ENCODE data around the gene SLC25A41.

The SLC25A41 gene

DNA sequence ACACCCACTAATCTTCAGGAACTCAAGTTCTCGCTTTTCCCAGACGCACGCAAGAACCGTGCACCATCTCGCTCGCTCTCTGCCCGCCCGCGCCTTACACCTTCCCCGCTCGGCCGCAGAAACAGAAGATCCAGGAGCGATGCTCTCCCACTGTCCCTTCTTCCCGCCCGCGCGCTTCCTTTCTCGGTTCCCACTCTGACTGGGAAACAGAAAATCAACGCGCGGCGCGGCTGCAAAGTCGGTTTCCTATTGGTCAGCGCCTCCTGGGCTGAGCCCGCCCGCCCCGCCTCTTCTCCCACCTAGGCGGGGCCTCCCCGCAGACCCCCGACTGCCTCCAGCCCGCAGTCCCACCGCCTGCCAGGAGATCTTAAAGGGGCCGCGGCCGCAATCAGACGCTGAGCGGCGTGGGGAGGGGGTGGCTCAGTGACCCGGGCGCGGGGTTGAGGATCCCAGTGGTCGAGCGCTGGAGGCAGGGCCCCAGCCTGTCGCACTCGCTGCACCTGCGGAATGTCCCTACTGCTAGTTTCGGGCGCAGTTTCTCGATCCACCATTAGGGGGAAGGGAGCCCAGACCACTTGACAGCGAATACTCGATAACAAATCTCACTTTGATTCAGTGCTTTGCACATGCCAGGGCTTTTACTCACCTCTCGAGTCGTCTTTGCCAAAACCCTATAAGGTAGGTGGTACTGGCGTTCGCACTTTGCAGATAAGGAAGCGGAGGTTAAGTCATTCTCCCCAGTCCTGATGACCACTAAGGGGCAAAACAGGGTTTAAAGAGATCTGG, 26.7 kb upstream of the SLC25A41 start:
- DNase-seq (ENCODE audit: low read depth in 2 of 2), result peak; percentile 92 to 96

DNA sequence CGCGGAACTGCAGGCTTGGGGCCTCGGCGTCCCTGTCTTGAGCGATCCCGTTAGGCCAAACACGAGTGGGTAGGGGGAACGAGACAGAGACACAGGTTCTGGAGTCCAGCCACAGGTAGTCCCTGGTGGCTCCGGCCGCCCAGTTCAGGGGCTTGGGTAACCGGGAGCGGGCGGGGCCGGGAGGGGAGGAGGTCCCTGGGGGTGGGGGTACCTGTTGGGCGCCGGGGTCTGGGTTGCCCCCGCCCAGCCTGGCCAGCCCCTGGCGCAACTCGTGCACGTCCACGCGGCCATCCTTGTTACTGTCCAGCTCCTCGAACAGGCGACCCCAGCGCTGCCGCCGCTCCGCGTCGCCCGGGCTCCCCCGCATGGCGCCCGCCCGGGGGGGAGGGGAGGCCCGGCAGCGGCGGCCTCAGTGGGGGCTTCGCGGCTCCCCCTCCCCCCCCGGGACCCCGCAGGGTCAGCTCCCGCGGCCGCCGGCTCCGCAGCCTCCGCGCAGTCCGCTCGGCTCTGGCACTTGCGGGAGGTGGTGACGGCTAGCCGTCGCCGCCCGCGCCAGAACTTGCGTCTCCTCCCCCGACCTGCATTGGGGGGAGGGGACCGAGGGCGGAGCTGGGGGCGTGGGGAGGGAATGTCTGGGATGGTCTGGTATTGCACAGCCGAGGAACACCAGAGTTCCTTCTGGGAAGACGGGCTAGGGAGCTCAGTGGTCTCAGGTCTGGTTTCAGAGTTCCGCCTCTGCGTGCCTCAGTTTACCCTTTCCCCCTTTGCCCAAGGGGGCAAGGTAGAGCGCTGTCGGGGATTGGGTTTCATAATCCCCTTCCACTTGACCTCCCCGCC, 25.9 kb upstream of the SLC25A41 start, which contains the start of gene SLC25A23:
Gene SLC25A23, minus strand, starts transcription at position 531 of the 837 bp plus-strand sequence. Its CDS starts 164 bp downstream, at position 367.
- no peak for DNase-seq (ENCODE audit: low read depth in 2 of 2)

DNA sequence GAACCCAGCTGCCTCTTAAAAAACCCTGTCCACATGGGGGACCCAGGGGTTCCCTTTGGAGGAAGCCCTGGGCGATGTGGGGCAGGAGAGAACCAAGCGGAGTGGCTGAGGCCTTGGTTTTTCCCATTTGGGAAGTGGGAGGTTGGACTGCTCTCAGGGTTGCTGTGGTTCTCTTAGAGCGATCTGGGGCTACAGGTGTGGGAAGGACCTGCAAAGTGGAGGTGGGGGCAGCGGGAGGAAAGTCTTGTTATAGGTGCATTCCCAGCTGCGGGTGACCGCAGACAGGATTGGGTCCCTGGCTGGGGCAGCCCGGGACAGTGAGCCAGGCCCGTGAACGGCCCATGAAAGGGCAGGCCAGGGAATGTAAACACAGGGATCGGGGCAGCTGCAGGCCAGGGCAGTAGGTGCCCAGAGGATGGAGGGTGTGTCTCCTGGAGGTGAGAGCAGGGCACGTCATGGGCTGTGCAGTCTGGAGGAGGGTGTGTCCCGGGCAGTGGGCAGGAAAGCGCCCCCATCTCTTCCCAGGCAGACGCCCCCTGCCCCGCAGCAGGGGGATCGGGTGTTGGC, 25.2 kb upstream of the SLC25A41 start:
- DNase-seq (ENCODE audit: low read depth in 2 of 2), result no peak

DNA sequence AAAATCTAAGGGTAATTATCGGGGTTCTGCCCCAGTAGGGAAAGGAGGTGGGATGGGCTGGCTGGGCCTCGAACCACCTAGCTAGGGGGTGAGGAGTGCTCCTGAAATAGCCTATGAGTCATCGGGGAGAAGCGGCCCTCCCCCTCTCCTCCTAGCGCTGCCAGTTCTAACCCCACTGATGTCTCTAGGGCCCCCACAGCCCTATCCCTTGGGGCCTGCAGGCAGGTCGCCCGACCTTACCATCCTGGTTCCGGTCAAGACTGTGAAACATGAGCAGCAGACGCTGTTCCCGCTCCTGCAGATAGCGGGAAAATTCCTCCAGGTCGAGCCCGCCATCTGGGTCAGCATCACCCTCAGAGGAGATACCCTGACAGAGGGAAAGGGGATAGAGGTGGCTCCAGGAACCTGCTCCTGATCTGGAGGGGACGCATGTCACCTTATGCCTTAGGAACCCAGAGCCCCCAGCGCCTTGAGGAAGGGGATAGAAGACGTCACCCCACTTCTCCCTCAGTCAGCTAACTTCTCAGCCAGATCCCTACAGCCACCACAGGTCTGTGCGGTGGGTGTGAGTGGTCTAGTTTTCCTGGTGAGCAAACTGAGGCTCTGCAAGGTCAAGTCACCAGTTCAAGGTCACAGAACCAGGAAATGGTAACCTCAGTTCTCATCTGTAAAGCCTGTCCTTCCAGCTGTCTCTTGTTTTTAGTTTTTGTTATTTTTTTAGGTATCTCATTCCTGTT, 24.6 kb upstream of the SLC25A41 start:
- DNase-seq (ENCODE audit: low read depth in 2 of 2), result no peak

DNA sequence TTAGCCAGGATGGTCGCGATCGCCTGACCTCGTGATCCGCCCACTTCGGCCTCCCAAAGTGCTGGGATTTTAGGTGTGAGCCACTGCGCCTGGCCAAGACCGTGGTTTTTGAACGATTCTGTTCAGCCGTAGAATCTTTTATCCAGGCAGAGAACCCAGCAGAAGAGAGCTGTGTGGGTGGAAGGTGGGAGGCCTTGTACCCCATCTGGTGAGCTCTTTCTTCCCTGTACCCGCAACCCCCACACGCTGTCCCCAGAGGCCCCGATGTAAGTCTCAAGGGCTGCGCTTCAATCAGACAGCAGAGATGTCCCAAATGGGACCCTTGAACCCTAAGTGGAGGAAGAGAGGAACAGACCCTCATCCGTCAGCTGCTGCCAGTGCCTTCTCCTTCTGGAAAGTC, 22.4 kb upstream of the SLC25A41 start:
- DNase-seq (ENCODE audit: low read depth in 2 of 2), result no peak

DNA sequence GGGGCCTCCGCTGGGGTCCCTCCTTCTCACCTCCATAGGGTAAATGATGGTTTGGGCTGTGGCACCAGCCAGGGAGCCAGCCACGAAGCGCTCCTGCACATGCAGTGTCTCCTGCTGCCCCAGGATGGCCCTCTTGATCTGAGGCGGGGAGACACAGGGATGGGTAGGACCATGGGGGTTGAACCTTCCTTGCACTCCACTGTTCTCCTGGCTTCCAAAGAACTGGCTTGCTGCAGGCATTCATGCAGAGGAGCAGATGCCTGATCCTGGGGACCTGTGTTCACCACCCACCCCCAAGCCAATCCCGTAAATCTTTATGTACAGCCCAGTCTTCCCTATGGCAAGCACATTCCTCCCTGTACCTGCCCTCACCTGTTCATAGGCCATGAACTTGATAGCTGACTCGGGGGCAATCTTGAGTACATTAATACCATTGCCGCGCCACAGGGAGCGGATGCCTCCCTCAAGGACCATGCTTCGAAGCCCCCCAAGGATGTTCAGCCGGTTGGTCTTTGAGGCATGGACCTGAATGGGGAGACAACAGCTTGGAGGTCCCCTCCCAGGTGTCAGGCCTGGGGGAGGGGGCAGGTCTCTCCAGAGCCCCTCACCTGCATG, 20.5 kb upstream of the SLC25A41 start:
- DNase-seq (ENCODE audit: low read depth in 2 of 2), result no peak

DNA sequence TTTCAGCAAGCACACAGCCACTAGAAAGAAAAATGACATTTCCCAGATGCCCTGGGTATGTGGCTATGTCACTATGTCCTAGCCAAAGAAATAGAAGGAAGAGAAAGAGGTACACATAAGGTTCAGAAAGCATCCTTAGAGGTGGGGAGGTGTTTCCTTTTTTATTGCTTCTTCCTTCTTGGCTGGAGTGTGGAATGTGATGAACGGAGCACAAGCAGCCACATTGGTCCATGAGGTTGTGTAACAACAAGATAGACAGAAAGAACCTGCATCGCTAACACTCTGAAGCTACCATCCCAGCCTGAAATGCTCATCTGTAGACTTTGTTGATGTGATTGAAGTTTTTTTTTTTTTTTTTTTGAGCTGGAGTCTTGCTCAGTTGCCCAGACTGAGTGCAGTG, 19.3 kb upstream of the SLC25A41 start:
- no peak for DNase-seq (ENCODE audit: low read depth in 2 of 2)

DNA sequence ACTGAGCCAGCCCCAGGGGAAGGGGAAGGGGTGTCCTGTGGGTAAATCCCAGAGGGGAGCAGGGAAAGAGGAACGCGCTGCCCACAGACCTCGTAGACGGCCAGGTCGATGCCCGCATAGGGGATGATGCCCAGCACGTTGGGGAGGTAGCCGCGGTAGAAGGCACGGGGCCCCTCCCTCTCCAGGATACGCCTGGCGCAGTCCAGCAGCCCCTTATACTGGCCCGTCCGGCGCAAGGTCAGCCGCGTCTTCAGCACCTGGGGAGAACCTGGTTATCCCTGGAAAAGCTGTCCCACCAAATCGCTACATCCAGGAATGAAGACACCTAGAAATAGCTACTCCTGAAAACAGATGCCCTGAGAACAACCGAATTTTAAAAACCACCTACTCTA, 18.7 kb upstream of the SLC25A41 start:
- no peak for DNase-seq (ENCODE audit: low read depth in 2 of 2)

DNA sequence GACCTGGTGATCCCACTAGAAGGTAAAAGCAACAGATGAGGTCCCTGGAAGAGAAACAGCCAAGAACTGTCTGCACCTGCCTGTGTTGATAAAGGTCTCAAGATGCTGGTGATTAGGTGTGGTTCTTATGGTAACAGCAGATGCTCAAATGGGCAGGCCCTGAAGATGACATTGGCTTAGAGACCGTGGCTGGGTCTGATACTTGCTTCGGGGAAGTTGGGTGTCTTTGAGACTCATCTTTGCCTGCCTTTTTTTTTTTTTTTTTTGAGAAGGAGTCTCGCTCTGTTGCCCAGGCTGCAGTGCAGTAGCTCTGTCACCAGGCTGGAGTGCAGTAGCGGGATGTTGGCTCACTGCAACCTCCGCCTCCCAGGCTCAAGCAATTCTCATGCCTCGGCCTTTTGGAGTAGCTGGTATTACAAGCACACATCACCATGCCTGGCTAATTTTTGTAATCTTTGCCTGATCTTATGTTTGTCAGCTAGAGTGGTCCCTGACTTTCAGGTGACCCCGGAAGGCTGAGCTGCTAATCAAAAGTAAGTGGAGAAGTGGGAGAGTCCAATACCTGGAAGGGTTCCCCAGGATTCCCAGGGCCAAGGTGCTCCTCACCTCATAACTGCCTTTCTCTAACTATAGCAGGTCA, 18.1 kb upstream of the SLC25A41 start:
- no peak for DNase-seq (ENCODE audit: low read depth in 2 of 2)

DNA sequence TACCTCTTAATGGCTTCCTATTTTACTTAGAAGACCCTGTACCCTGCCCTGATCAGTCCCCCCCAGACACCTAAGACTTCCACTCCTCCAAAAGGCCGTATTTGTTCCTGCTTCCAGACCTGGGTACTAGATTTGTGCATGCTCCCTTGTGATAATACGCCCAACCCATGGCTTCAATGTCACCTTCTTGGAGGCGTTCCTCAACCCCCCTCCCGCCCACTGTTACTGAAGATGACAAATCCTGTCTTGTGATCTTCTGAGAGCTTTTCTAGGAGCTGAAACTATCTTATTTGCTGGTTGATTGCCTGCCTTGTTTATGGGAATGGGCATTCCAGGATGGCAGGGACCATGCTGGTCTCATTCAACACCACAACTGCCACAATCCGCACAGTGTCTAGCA, 16.6 kb upstream of the SLC25A41 start:
- DNase-seq (ENCODE audit: low read depth in 2 of 2), result no peak

DNA sequence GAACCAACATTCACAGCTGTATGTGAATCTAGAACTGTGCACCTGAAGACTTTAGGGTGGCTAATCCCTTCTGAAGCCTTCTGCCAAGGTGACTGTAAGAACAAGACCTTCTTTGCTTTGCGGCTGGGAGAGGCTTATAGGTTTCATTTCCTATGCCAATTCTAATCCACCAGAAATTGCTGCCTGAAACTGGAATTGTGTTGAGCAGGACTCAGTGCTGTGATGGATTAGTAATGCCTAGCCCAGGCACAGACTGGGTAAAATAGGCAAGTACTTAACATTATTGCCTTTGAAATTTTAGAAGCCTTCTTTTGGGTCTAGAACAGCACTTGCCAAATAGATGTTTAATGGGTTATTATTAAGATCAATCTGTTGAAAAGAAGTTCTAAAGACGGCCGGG, 14.5 kb upstream of the SLC25A41 start:
- no peak for DNase-seq (ENCODE audit: low read depth in 2 of 2)

DNA sequence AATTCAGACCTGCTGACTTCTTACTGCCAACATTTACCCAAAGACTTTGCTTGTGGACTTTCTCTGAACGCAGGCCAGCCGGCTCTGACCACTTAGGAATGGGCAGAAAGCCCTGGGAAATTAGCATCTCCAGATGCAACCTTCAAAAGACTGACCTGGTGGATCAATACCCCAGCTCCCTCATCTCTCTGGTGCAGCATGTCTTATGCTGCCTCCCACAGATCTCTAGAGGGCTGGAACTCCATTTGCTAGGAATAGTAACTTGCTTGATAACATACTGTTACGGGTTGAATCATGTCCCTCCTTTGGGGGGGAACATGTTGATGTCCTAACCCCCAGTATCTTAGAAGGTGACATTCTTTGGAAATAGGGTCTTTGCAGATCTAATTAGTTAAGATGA, 12.9 kb upstream of the SLC25A41 start:
- no peak for DNase-seq (ENCODE audit: low read depth in 2 of 2)

DNA sequence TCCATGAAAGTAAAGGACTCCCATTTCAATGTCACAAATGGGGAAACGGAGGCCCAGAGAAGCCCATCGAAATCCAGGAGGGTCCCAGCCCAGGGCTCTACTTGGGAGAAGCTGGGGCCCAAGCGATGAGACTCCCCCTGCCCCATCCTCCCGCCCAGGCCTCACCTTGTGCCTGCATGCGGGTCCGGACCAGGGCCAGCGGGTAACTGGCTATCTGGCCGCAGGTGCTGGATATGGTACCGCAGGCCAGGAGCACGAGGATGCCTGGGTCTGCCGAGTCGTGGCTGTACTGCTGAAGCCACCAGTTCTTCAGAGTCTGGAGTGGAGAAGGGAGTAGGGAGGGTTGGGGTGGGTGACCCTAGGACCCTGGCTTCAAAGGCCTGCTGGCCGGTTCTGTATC, 10.4 kb upstream of the SLC25A41 start:
- DNase-seq (ENCODE audit: low read depth in 2 of 2), result no peak

DNA sequence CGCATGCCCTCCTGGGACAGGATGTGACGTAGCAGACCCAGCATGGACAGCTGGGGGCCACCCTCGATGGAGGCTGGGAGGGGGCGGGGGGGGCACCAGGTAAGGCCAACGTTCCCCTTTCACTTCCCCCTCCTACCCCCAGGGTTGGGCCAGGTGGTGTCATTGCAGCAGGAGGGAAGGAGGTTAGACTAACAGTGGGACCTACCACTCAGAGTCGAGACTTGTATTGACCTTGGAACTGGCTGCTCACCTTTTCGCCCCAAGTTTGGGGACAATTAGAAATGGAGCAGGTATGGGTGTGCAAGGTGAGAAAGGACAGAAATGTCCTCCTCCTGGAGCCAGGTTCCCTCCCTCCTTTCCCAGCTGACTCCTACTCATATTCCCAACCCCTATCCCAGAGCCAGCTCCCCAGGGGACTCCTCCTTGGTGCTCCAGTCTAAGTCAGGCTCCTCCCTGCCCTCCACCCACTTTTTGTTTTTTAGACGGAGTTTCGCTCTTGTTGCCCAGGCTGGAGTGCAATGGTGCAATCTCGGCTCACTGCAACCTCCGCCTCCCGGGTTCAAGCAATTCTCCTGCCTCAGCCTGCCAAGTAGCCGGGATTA, 8.6 kb upstream of the SLC25A41 start:
- DNase-seq (ENCODE audit: low read depth in 2 of 2), result no peak

DNA sequence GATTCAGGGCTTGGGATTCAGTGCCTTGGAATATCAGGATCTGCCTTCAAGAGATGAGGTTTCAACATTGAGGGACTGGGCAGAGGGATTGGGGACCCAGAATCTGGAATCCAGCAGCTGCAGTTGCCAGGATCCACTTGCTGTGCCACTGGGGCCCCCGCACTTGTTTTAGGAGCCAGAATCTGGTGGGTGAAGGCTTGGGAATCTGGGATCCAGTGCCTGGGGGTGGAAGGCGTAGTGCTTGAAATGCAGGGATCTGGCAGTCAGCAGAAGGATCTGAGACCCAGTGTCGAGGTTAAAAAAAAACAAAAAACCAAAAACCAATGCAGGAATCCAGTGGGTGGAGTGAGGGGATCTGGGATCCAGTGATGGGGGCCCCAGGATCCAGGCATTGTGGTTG, 7.3 kb upstream of the SLC25A41 start:
- DNase-seq (ENCODE audit: low read depth in 2 of 2), result no peak

DNA sequence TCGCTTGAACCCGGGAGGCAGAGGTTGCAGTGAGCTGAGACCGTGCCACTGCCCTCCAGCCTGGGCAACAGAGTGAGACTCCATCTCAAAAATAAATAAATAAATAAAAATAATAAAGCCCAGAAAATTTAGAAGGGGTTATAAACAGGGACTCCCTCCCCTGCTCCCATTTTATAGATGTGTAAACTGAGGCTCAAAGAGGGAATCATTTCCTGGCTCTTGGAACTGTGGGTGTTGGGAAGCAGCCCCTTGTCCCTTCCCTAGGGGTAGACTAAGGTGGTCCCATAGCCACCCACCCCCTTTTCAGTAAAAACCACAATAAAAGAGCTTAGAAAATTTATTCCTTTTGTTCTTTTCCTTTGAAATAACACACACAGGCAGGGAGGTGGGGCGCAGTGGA, 6.2 kb upstream of the SLC25A41 start:
- DNase-seq (ENCODE audit: low read depth in 2 of 2), result no peak

DNA sequence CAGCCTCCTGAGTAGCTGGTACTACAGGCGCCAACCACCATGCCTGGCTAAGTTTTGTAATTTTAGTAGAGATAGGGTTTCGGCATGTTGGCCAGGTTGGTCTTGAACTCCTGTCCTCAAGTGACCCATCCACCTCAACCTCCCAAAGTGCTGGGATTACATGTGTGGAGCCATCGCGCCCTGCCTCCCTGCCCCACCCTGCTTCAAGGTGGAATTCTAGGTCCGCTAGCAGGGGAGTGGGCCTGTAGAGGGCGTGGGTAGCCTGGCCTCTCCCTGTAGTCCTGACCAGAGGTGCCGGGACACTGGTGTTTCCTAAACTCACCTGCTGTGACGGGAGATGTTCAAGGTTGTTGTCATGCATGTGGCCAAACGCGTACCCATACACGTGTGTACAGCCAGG, 398 bp downstream of the SLC25A41 start:
- no peak for DNase-seq (ENCODE audit: low read depth in 2 of 2)

DNA sequence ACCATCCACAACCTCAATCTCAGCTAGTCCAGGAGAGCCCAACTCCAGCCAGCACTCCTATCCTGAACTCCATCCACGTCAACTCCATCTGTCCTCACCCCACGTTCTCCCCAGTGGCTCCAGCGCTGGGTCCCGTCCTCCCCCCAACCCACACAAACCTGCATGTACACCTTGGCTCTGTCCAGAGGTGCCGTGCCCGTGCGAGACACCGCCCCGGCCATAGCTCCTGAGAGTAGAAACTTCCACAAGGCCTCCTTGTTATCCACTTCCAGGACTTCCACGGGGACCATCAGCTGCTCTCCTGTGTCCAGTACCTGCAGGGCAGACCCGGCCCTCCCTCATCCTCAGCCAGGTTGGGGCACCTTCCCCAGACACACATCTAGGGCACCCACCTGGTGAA, 1.7 kb downstream of the SLC25A41 start:
- no peak for DNase-seq (ENCODE audit: low read depth in 2 of 2)

DNA sequence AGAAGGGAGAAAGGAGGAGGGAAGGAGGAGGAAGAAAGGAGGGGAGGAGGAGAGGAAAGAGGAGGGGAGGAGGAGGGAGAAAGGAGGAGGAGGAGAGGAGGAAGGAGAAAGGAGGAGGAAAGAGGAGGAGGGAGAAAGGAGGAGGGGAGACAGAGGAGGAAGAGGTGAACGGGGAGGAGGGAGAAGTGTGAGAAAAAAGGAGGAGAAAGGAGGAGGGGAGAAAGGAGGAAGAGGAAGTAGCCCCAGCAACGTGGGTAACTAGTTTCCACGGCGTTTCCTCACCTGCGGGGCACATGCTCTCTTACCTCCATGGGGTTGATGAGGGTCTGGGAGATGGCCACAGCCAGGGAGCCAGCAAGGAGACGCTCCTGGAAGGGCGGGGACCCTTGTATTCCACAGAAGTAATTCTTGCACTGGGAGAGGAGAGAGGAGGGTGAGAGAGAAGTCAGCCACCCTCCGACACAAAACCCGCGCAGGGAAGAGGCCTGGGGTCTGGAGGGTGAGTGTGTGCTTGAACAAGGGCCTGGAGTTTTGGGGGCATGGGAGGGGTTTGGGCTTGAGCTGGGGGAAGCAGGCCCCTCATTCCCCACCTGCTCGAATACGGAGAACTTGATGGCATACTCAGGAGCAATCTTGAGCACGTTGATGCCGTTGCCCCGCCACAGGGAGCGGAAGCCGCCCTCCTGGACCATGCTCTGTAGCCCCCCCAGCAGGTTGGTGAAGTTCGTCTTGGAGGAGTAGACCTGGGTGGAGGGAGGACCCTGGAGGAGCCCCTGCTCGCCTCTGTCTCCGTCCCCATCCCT, 3.9 kb downstream of the SLC25A41 start:
- DNase-seq (ENCODE audit: low read depth in 2 of 2), result no peak
